ENCODE data around the gene RAD51B. TPM values are rescaled to one million over a fixed set of nuclear protein-coding genes. Genes with fewer than 3 reads are reported as not detected.

The RAD51B gene
- total RNA-seq, 2 donors from 2014 or later = 13.7 to 15.1 TPM

- DNase-seq (ENCODE audit: low spot score) = no peak
- intact Hi-C loops (cut with DNase I) = no loop called here
Measured at GRCh38 chr14:68401317-68401716, 581.7 kb downstream of the RAD51B start.

GRCh38 chr14:68401855-68402254, 582.3 kb downstream of the RAD51B start:
- no peak for DNase-seq (ENCODE audit: low spot score)
- intact Hi-C loops (cut with DNase I) = no loop called here

GRCh38 chr14:68402525-68403101, 583.0 kb downstream of the RAD51B start:
- no peak for DNase-seq (ENCODE audit: low spot score)
- intact Hi-C loops (cut with DNase I) = no loop called here

- intact Hi-C loops (cut with DNase I) = no loop called here
- DNase-seq (ENCODE audit: low spot score) = no peak
Measured at GRCh38 chr14:68403191-68404145, 583.9 kb downstream of the RAD51B start.

GRCh38 chr14:68404146-68404527, 584.6 kb downstream of the RAD51B start:
- DNase-seq (ENCODE audit: low spot score) = no peak
- intact Hi-C loops (cut with DNase I) = no loop called here

- DNase-seq (ENCODE audit: low spot score) = no peak
- intact Hi-C loops (cut with DNase I) = no loop called here
Measured at GRCh38 chr14:68404652-68405183, 585.1 kb downstream of the RAD51B start.

GRCh38 chr14:68405961-68406360, 586.4 kb downstream of the RAD51B start:
- intact Hi-C loops (cut with DNase I) = no loop called here
- no peak for DNase-seq (ENCODE audit: low spot score)

GRCh38 chr14:68407285-68407684, 587.7 kb downstream of the RAD51B start:
- intact Hi-C loops (cut with DNase I) = no loop called here
- DNase-seq (ENCODE audit: low spot score) = no peak

GRCh38 chr14:68407825-68408224, 588.2 kb downstream of the RAD51B start:
- no peak for DNase-seq (ENCODE audit: low spot score)
- intact Hi-C loops (cut with DNase I) = no loop called here

- intact Hi-C loops (cut with DNase I) = no loop called here
- DNase-seq (ENCODE audit: low spot score) = no peak
Measured at GRCh38 chr14:68408680-68409079, 589.1 kb downstream of the RAD51B start.

GRCh38 chr14:68409387-68409786, 589.8 kb downstream of the RAD51B start:
- intact Hi-C loops (cut with DNase I) = no loop called here
- DNase-seq (ENCODE audit: low spot score) = no peak

GRCh38 chr14:68412505-68413465, 593.2 kb downstream of the RAD51B start:
- DNase-seq (ENCODE audit: low spot score) = no peak
- intact Hi-C loops (cut with DNase I) = no loop called here

GRCh38 chr14:68413509-68413908, 593.9 kb downstream of the RAD51B start:
- intact Hi-C loops (cut with DNase I) = no loop called here
- DNase-seq (ENCODE audit: low spot score) = no peak

- intact Hi-C loops (cut with DNase I) = no loop called here
- DNase-seq (ENCODE audit: low spot score) = no peak
Measured at GRCh38 chr14:68414121-68414520, 594.5 kb downstream of the RAD51B start.

- intact Hi-C loops (cut with DNase I) = loop anchor here in 1 of 2 donors (5.0 kb wide), 1 partner anchor 36 kb away; no protein-coding TSS in a partner anchor
- no peak for DNase-seq (ENCODE audit: low spot score)
Measured at GRCh38 chr14:68416171-68416570, 596.6 kb downstream of the RAD51B start.

- no peak for DNase-seq (ENCODE audit: low spot score)
- intact Hi-C loops (cut with DNase I) = loop anchor here in 1 of 2 donors (5.0 kb wide), 1 partner anchor 35 kb away; no protein-coding TSS in a partner anchor
Measured at GRCh38 chr14:68417009-68417650, 597.6 kb downstream of the RAD51B start.

GRCh38 chr14:68418174-68419118, 598.9 kb downstream of the RAD51B start:
- intact Hi-C loops (cut with DNase I) = loop anchor here in 1 of 2 donors (5.0 kb wide), 1 partner anchor 34 kb away; no protein-coding TSS in a partner anchor

GRCh38 chr14:68420350-68420749, 600.8 kb downstream of the RAD51B start:
- DNase-seq (ENCODE audit: low spot score) = no peak

More at GRCh38 chr14:68418174-68419118, 598.9 kb downstream of the RAD51B start:
- no peak for DNase-seq (ENCODE audit: low spot score)

More at GRCh38 chr14:68420350-68420749, 600.8 kb downstream of the RAD51B start:
- intact Hi-C loops (cut with DNase I) = no loop called here
